Osteoblast (primary cell): ENCODE results near the gene KIAA1755. TPM values are rescaled to one million over a fixed set of nuclear protein-coding genes. Genes with fewer than 3 reads are reported as not detected.

Source experiments
- DNase-seq: peaks from one replicate; pipeline ENCODE4 v3.0.0; 2011; ENCODE audit warnings: low spot score, mixed read lengths; ENCODE audit not compliant: insufficient read length; ENCODE audit errors: missing footprints
- H2AFZ ChIP-seq: 2 replicates; pipeline ENCODE4 v1.6.0; 2011; ENCODE audit warnings: mild to moderate bottlenecking, low read length
- H3K27ac ChIP-seq: 2 replicates; pipeline ENCODE4 v1.5.1; 2011; ENCODE audit warnings: mild to moderate bottlenecking, low read depth, low read length, moderate library complexity
- H3K27me3 ChIP-seq: 2 replicates; pipeline ENCODE4 v1.6.0; 2012; ENCODE audit warnings: mild to moderate bottlenecking, control low read depth, inconsistent platforms, low read length, moderate library complexity; ENCODE audit not compliant: insufficient read depth
- H3K36me3 ChIP-seq: 2 replicates; pipeline ENCODE4 v1.5.1; 2011; ENCODE audit warnings: mild to moderate bottlenecking, low read length, control low read depth, moderate library complexity; ENCODE audit not compliant: insufficient read depth
- H3K4me1 ChIP-seq: 2 replicates; pipeline ENCODE4 v1.5.1; 2011; ENCODE audit warnings: mild to moderate bottlenecking, low read length, control low read depth, moderate library complexity; ENCODE audit not compliant: insufficient read depth
- H3K4me2 ChIP-seq: 2 replicates; pipeline ENCODE4 v1.6.0; 2011; ENCODE audit warnings: mild to moderate bottlenecking, low read length; ENCODE audit not compliant: insufficient read depth
- H3K4me3 ChIP-seq: fragments of 200-600 bp; sonication (generic); 3 replicates; pipeline ENCODE4 v1.5.1; 2012; ENCODE audit warnings: mild to moderate bottlenecking, low read length, inconsistent platforms; ENCODE audit not compliant: insufficient read depth
- H3K79me2 ChIP-seq: 2 replicates; pipeline ENCODE4 v1.6.0; 2012; ENCODE audit warnings: mild to moderate bottlenecking, low read length, control low read depth, inconsistent platforms; ENCODE audit not compliant: insufficient read depth
- H3K9me3 ChIP-seq: 2 replicates; pipeline ENCODE4 v1.5.1; 2011; ENCODE audit warnings: low read depth, low read length, control low read depth
- H4K20me1 ChIP-seq: 2 replicates; pipeline ENCODE4 v1.6.0; 2012; ENCODE audit warnings: mild to moderate bottlenecking, low read length, control low read depth; ENCODE audit not compliant: insufficient read depth
- CTCF ChIP-seq: IDR thresholded peaks from 2 replicates; pipeline ENCODE4 v1.5.1; 2011; ENCODE audit warnings: mild to moderate bottlenecking, low read depth, low read length, moderate library complexity; ENCODE audit errors: extremely low read depth
- total RNA-seq: library from RNA; depleted of rRNA; stranded (reverse); fragments of >200 nt; gene quantifications from 2 replicates; pipeline ENCODE4 v1.2.3, GENCODE V29; 2012

Gene KIAA1755
- total RNA-seq, 1 donor = 2.5 TPM

- Histone ChIP-seq H3K36me3 (no peaks in the 10 kb centered on the region), H3K4me1 (peaks cover 24% of the 10 kb centered on the region), H3K4me3 (no peak within 1 kb of the TSS), H2AFZ (peak within 1 kb of the TSS; percentile 28), H3K27ac (no peak within 1 kb of the TSS), H3K4me2 (peak within 1 kb of the TSS; percentile 36), H3K27me3 (no peaks in the 10 kb centered on the region), H4K20me1 (no peaks in the 10 kb centered on the region), H3K79me2 (no peaks in the 10 kb centered on the region), H3K9me3 (no peaks in the 10 kb centered on the region)
- no peak for TF ChIP-seq CTCF
- DNase-seq = no peak
Observed at GRCh38 chr20:38303908-38304379, 43.4 kb upstream of the KIAA1755 start, which contains the start of gene BPI. Gene BPI, plus strand, starts transcription at chr20:38304156. Its CDS starts 68 bp downstream, at chr20:38304224.

- H2AFZ ChIP-seq = no peak overlapping the region
- no peak for DNase-seq
- TF ChIP-seq CTCF = no peak
- H3K27me3 ChIP-seq = no peaks in the 10 kb centered on the region
- no peaks in the 10 kb centered on the region for H4K20me1 ChIP-seq
- peaks cover 28% of the 10 kb centered on the region for H3K4me1 ChIP-seq
- no peaks in the 10 kb centered on the region for H3K9me3 ChIP-seq
- H3K27ac ChIP-seq = no peak overlapping the region
- H3K36me3 ChIP-seq = no peaks in the 10 kb centered on the region
- H3K4me3 ChIP-seq = no peak overlapping the region
- no peaks in the 10 kb centered on the region for H3K79me2 ChIP-seq
- no peak overlapping the region for H3K4me2 ChIP-seq
Observed at GRCh38 chr20:38302786-38303185, 42.3 kb upstream of the KIAA1755 start.

DNA sequence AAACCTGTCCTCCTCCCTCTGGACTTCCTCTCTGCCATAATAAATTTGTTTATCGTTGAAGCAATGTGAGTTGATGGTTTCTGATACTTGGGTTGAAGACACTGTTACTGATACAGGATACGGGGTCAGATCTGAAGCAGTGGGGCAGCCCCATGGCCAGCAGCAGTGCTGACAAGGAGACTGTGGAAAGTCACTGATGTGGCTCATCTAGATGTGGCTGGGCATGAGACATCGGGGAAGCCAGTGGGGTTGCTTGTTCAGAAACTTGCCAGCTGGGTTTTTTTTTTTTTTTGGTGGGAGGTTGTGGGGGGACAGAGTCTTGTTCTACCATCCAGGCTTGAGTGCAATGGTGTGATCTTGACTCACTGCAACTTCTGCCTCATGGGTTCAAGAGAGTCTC lies 40.8 kb upstream of the KIAA1755 start:
- peaks cover 23% of the 10 kb centered on the region for H3K4me1 ChIP-seq
- H4K20me1 ChIP-seq = no peaks in the 10 kb centered on the region
- H3K79me2 ChIP-seq = no peaks in the 10 kb centered on the region
- H2AFZ ChIP-seq = no peak overlapping the region
- H3K27me3 ChIP-seq = no peaks in the 10 kb centered on the region
- no peak for DNase-seq
- no peak overlapping the region for H3K27ac ChIP-seq
- no peaks in the 10 kb centered on the region for H3K36me3 ChIP-seq
- no peak overlapping the region for H3K4me2 ChIP-seq
- H3K4me3 ChIP-seq = no peak overlapping the region
- TF ChIP-seq CTCF = no peak
- no peaks in the 10 kb centered on the region for H3K9me3 ChIP-seq

DNA sequence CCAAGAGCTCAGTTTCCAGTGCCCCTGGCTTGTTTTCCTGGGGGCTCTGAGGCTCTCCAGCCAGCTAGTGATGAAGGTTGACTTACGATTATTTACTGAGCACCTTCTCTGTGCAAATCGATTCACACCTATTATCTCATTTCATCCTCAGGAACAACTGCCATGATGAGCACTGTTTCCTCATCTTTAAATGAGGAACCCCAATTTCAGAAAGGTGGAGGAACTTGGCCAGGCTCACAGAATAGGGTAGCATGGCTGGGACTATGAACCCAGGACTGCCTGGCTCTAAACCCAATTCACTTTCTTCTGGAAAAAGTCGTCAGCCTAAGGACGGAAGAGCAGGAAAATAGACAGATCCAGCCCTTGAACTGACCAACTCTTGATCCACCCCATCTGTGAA lies 39.9 kb upstream of the KIAA1755 start:
- H3K4me1 ChIP-seq = peaks cover 23% of the 10 kb centered on the region
- H4K20me1 ChIP-seq = no peaks in the 10 kb centered on the region
- no peaks in the 10 kb centered on the region for H3K9me3 ChIP-seq
- H3K4me2 ChIP-seq = no peak overlapping the region
- TF ChIP-seq CTCF = no peak
- no peak overlapping the region for H3K27ac ChIP-seq
- H3K4me3 ChIP-seq = no peak overlapping the region
- H2AFZ ChIP-seq = no peak overlapping the region
- no peaks in the 10 kb centered on the region for H3K27me3 ChIP-seq
- H3K36me3 ChIP-seq = no peaks in the 10 kb centered on the region
- no peak for DNase-seq
- H3K79me2 ChIP-seq = no peaks in the 10 kb centered on the region
